H1 (cell line): Measurements from ENCODE around the gene OR4L1. TPM values are rescaled to one million over a fixed set of nuclear protein-coding genes. Genes with fewer than 3 reads are reported as not detected.

Experiments used
- CTCF ChIA-PET: fragments of 300-600 bp; sonication (Branson Sonifier 250); formaldehyde crosslinking; loops from one replicate; lab custom pipeline; 2021; ENCODE audit not compliant: partially characterized antibody; lab: Charles Lee
- POLR2A ChIA-PET: fragments of 300-600 bp; sonication (Branson Sonifier 250); formaldehyde crosslinking; loops from one replicate; lab custom pipeline; 2021; ENCODE audit warnings: inconsistent platforms; ENCODE audit not compliant: partially characterized antibody; lab: Charles Lee
- DNase-seq, 2 experiments: peaks; one replicate each; pipeline versions ENCODE4 v3.0.0 to v3.0.0-alpha.2; 2010 to 2022; ENCODE audit warnings: low spot score in 2 of 2, low read depth in 1 of 2, mixed read lengths in 1 of 2
- FAIRE-seq: peaks from 2 replicates; lab custom pipeline; 2011; peaks lifted over from hg19 to GRCh38; lab: Jason Lieb, UNC
- H2AFZ ChIP-seq: 2 replicates; pipeline ENCODE4 v1.8.1; 2012; ENCODE audit warnings: low read length, inconsistent platforms
- H2AK5ac ChIP-seq: 2 replicates; pipeline ENCODE4 v1.6.1; 2013; ENCODE audit warnings: low read depth, low read length
- H2BK120ac ChIP-seq: replicated peaks from 2 replicates; pipeline ENCODE3; 2013; ENCODE audit warnings: low read depth, low read length, inconsistent platforms
- H2BK12ac ChIP-seq: 2 replicates; pipeline ENCODE4 v1.6.1; 2013; ENCODE audit warnings: low read depth, low read length
- H2BK15ac ChIP-seq: 2 replicates; pipeline ENCODE4 v1.6.1; 2013; ENCODE audit warnings: low read length
- H2BK20ac ChIP-seq: 2 replicates; pipeline ENCODE4 v1.6.1; 2013; ENCODE audit warnings: low read length
- H2BK5ac ChIP-seq: 2 replicates; pipeline ENCODE4 v1.6.1; 2013; ENCODE audit warnings: low read depth, low read length
- H3K14ac ChIP-seq: 2 replicates; pipeline ENCODE4 v1.6.1; 2013; ENCODE audit warnings: inconsistent platforms; ENCODE audit not compliant: insufficient read length
- H3K18ac ChIP-seq: 2 replicates; pipeline ENCODE4 v1.6.1; 2013; ENCODE audit warnings: low read length; ENCODE audit errors: extremely low read depth
- H3K23ac ChIP-seq: 2 replicates; pipeline ENCODE4 v1.6.1; 2013; ENCODE audit warnings: inconsistent platforms; ENCODE audit not compliant: insufficient read length
- H3K23me2 ChIP-seq: 2 replicates; pipeline ENCODE4 v1.6.1; 2013; ENCODE audit warnings: low read depth, low read length
- H3K27ac ChIP-seq: 2 replicates; pipeline ENCODE4 v1.6.1; 2011; ENCODE audit warnings: low read depth, low read length, inconsistent platforms
- H3K27me3 ChIP-seq, 4 experiments: replicated peaks in 1 of 4; 1 replicate in 1 of 4; 2 replicates in 3 of 4; pipeline versions ENCODE4 v1.6.1 to v1.8.1; 2011 to 2013; ENCODE audit warnings: low read length in 3 of 4, mild to moderate bottlenecking in 3 of 4, inconsistent platforms in 2 of 4, mixed read lengths in 2 of 4, moderate library complexity in 1 of 4; ENCODE audit not compliant: control insufficient read depth in 3 of 4, insufficient read depth in 3 of 4; ENCODE audit errors: extremely low read depth in 1 of 4
- H3K36me3 ChIP-seq, 4 experiments: 2 replicates each; pipeline versions ENCODE4 v1.6.1 to v1.8.1; 2011 to 2013; ENCODE audit warnings: mild to moderate bottlenecking in 4 of 4, low read length in 3 of 4, moderate library complexity in 2 of 4, control low read depth in 1 of 4, inconsistent platforms in 1 of 4; ENCODE audit not compliant: insufficient read depth in 4 of 4, control insufficient read depth in 2 of 4
- H3K4ac ChIP-seq: replicated peaks from 2 replicates; pipeline ENCODE3; 2013; ENCODE audit warnings: low read length, low read depth, mixed read lengths, inconsistent platforms; ENCODE audit not compliant: insufficient read length
- H3K4me1 ChIP-seq, 4 experiments: replicated peaks in 1 of 4; 1 replicate in 1 of 4; 2 replicates in 3 of 4; pipeline versions ENCODE4 v1.6.1 to v1.8.1; 2011 to 2013; ENCODE audit warnings: low read length in 3 of 4, inconsistent platforms in 2 of 4, mixed read lengths in 1 of 4; ENCODE audit not compliant: insufficient read depth in 4 of 4, control insufficient read depth in 3 of 4
- H3K4me2 ChIP-seq, 2 experiments: 2 replicates each; pipeline versions ENCODE4 v1.6.1 to v1.8.1; 2011 to 2013; ENCODE audit warnings: low read depth in 2 of 2, low read length in 2 of 2, control low read depth in 1 of 2, inconsistent platforms in 1 of 2, mild to moderate bottlenecking in 1 of 2; ENCODE audit not compliant: insufficient read depth in 1 of 2
- H3K4me3 ChIP-seq, 4 experiments: fragments of 200-600, 300-600 bp in 1 of 4; sonication (generic), shearing (Covaris generic), sonication (Bioruptor Twin) in 1 of 4; 2 replicates each; pipeline versions ENCODE4 v1.5.1 to v1.8.1; 2011 to 2016; ENCODE audit warnings: low read length in 4 of 4, low read depth in 3 of 4, control low read depth in 2 of 4, inconsistent platforms in 2 of 4, mild to moderate bottlenecking in 2 of 4, mixed read lengths in 1 of 4, moderate library complexity in 1 of 4; ENCODE audit not compliant: insufficient read depth in 2 of 4; ENCODE audit errors: extremely low read depth in 1 of 4
- H3K56ac ChIP-seq: replicated peaks from 2 replicates; pipeline ENCODE3; 2013; ENCODE audit warnings: low read depth, mild to moderate bottlenecking, mixed read lengths, low read length, inconsistent platforms; ENCODE audit not compliant: insufficient read length
- H3K79me1 ChIP-seq: 2 replicates; pipeline ENCODE4 v1.6.1; 2013; ENCODE audit warnings: low read depth, low read length, control low read depth
- H3K79me2 ChIP-seq, 2 experiments: 2 replicates each; pipeline versions ENCODE4 v1.6.1 to v1.8.1; 2012 to 2013; ENCODE audit warnings: low read length in 2 of 2, mild to moderate bottlenecking in 2 of 2, inconsistent platforms in 1 of 2; ENCODE audit not compliant: insufficient read depth in 2 of 2, control insufficient read depth in 1 of 2
- H3K9ac ChIP-seq, 4 experiments: replicated peaks in 1 of 4; 1 replicate in 1 of 4; 2 replicates in 3 of 4; pipeline versions ENCODE4 v1.6.1 to v1.8.1; 2011 to 2013; ENCODE audit warnings: low read depth in 3 of 4, low read length in 3 of 4, control low read depth in 2 of 4, mild to moderate bottlenecking in 2 of 4, moderate library complexity in 2 of 4, inconsistent platforms in 1 of 4; ENCODE audit errors: extremely low read depth in 1 of 4
- H3K9me3 ChIP-seq, 2 experiments: 2 replicates each; pipeline versions ENCODE4 v1.6.1 to v1.8.1; 2012 to 2013; ENCODE audit warnings: mild to moderate bottlenecking in 2 of 2, moderate library complexity in 2 of 2, control low read depth in 1 of 2, inconsistent platforms in 1 of 2, low read depth in 1 of 2, low read length in 1 of 2, mixed read lengths in 1 of 2; ENCODE audit not compliant: insufficient read depth in 2 of 2
- H4K20me1 ChIP-seq, 2 experiments: replicated peaks in 1 of 2; 2 replicates each; pipeline versions ENCODE3 to v1.8.1; 2011 to 2013; ENCODE audit warnings: inconsistent platforms in 2 of 2, low read length in 2 of 2, mild to moderate bottlenecking in 1 of 2; ENCODE audit not compliant: insufficient read depth in 2 of 2, control insufficient read depth in 1 of 2
- H4K5ac ChIP-seq: 2 replicates; pipeline ENCODE4 v1.6.1; 2013; ENCODE audit warnings: low read length, low read depth, mixed read lengths, inconsistent platforms; ENCODE audit not compliant: insufficient read length
- H4K8ac ChIP-seq: 2 replicates; pipeline ENCODE4 v1.8.0; 2013; ENCODE audit warnings: mild to moderate bottlenecking, moderate library complexity, low read length, inconsistent platforms; ENCODE audit not compliant: insufficient read depth; ENCODE audit errors: extremely low read depth
- H4K91ac ChIP-seq: replicated peaks from 2 replicates; pipeline ENCODE3; 2013; ENCODE audit warnings: low read length, mixed read lengths, inconsistent platforms; ENCODE audit not compliant: insufficient read length
- ATF2 ChIP-seq: IDR thresholded peaks from 2 replicates; pipeline ENCODE4 v1.6.1; 2012; ENCODE audit warnings: low read length, inconsistent platforms
- BCL11A ChIP-seq, 2 experiments: IDR thresholded peaks; one replicate each; pipeline ENCODE4 v1.6.1; 2011; ENCODE audit warnings: low read depth in 2 of 2, low read length in 2 of 2, mild to moderate bottlenecking in 2 of 2
- CHD1 ChIP-seq: IDR thresholded peaks from 2 replicates; pipeline ENCODE4 v1.6.1; 2012; ENCODE audit warnings: low read depth, low read length, improper control_type of control experiment
- GABPA ChIP-seq: IDR thresholded peaks from 2 replicates; pipeline ENCODE4 v1.6.1; 2011; ENCODE audit warnings: mild to moderate bottlenecking, low read length, moderate library complexity, borderline replicate concordance; ENCODE audit not compliant: insufficient read depth
- HDAC6 ChIP-seq: IDR thresholded peaks from one replicate; pipeline ENCODE4 v1.7.1; 2012; ENCODE audit warnings: low read depth, mild to moderate bottlenecking, inconsistent platforms, low read length, moderate library complexity
- JUN ChIP-seq: IDR thresholded peaks from 2 replicates; pipeline ENCODE4 v1.6.1; 2011; ENCODE audit warnings: low read depth, mild to moderate bottlenecking, improper control_type of control experiment, low read length
- KDM1A ChIP-seq: fragments of 200-600, 300-600 bp; sonication (generic); IDR thresholded peaks from 2 replicates; pipeline ENCODE4 v1.7.1; 2016; ENCODE audit warnings: mild to moderate bottlenecking, low read length, borderline replicate concordance
- NRF1 ChIP-seq: IDR thresholded peaks from 2 replicates; pipeline ENCODE4 v1.6.1; 2011; ENCODE audit warnings: mild to moderate bottlenecking, low read depth, low read length, improper control_type of control experiment
- TAF7 ChIP-seq: optimal IDR thresholded peaks from 2 replicates; pipeline ENCODE3; 2011; ENCODE audit warnings: low read depth, mild to moderate bottlenecking, inconsistent platforms, low read length, moderate library complexity, borderline replicate concordance
- TEAD4 ChIP-seq: IDR thresholded peaks from 2 replicates; pipeline ENCODE4 v1.6.1; 2012; ENCODE audit warnings: low read depth, low read length, inconsistent platforms, mixed read lengths
- USF2 ChIP-seq: IDR thresholded peaks from 2 replicates; pipeline ENCODE4 v1.6.1; 2011; ENCODE audit warnings: low read length, improper control_type of control experiment
- ZNF274 ChIP-seq: IDR thresholded peaks from 2 replicates; pipeline ENCODE4 v1.7.0; 2012; ENCODE audit warnings: low read length, borderline replicate concordance; ENCODE audit errors: extremely low read depth
- WGBS, 2 experiments: shearing (Covaris generic) in 1 of 2; methylation state at CpG; one replicate each; pipeline versions ENCODE4 v1.1.6 to v1.1.7; 2013 to 2015; ENCODE audit warnings: low lambda C conversion rate in 2 of 2, mixed read lengths in 2 of 2, inconsistent platforms in 1 of 2, low coverage in 1 of 2, missing lambda C conversion rate in 1 of 2; ENCODE audit not compliant: insufficient replicate concordance in 2 of 2, insufficient coverage in 1 of 2, insufficient read length in 1 of 2; ENCODE audit errors: extremely low coverage in 1 of 2, missing lambda C conversion rate in 1 of 2; 5-methylcytosine and 5-hydroxymethylcytosine counted together
- polyA plus RNA-seq, 7 experiments: library from polyadenylated mRNA; depleted of rRNA in 3 of 7; stranded (reverse) in 5 of 7; unstranded in 2 of 7; fragments of >200 nt in 5 of 7; fragments of 200-250 nt in 2 of 7; gene quantifications; 1 replicate in 5 of 7; 2 replicates in 1 of 7; 4 replicates in 1 of 7; pipeline versions ENCODE4 v1.2.1 to v1.2.3, GENCODE V29; 2011 to 2013; ENCODE audit warnings: missing spikeins in 2 of 7, mixed read lengths in 2 of 7
- total RNA-seq: library from RNA; stranded (reverse); fragmentation: NEBNext Ultra II Directional; extraction: Animal tissue kit (Norgen Biotek cat#: 25700); gene quantifications from 2 replicates; pipeline ENCODE4 v1.2.1, GENCODE V29; 2021

OR4L1 gene
- total and polyA plus RNA-seq, 2 of the 8 experiments (the other 6 are each of a cell fraction or from before 2014, with no cell fraction given), result not detected

- ChIA-PET CTCF (no interaction called here), POLR2A (no interaction called here)
- no peak within 1 kb of the TSS for H3K4me3 ChIP-seq
- no peak within 1 kb of the TSS for H3K27ac ChIP-seq
- DNase-seq, result no peak
- no peak within 1 kb of the TSS for H3K9ac ChIP-seq
- H3K9me3 ChIP-seq, result peaks cover 33 to 41% of the 10 kb centered on the region in 2 experiments
- no peaks in the 10 kb centered on the region for H3K79me1 ChIP-seq
- no peaks in the 10 kb centered on the region for H3K4me1 ChIP-seq
- H4K5ac ChIP-seq, result no peak within 1 kb of the TSS
- no peak within 1 kb of the TSS for H4K8ac ChIP-seq
- no peak within 1 kb of the TSS for H3K23ac ChIP-seq
- H2BK15ac ChIP-seq, result no peak within 1 kb of the TSS
- no peaks in the 10 kb centered on the region; a peak in 1 of 8 replicates for H3K36me3 ChIP-seq
- H2AFZ ChIP-seq, result no peak within 1 kb of the TSS
- H2BK120ac ChIP-seq, result no peak within 1 kb of the TSS
- H3K4me2 ChIP-seq, result no peak within 1 kb of the TSS
- H2BK5ac ChIP-seq, result no peak within 1 kb of the TSS
- H3K79me2 ChIP-seq, result no peaks in the 10 kb centered on the region
- no peak for FAIRE-seq
- H3K14ac ChIP-seq, result no peak within 1 kb of the TSS
- no peak within 1 kb of the TSS for H3K4ac ChIP-seq
- no peak within 1 kb of the TSS for H2BK12ac ChIP-seq
- H4K20me1 ChIP-seq, result no peaks in the 10 kb centered on the region
- H3K27me3 ChIP-seq, result no peaks in the 10 kb centered on the region
- no peak within 1 kb of the TSS for H2AK5ac ChIP-seq
- H4K91ac ChIP-seq, result no peak within 1 kb of the TSS
- H2BK20ac ChIP-seq, result no peak within 1 kb of the TSS
- H3K56ac ChIP-seq, result no peak within 1 kb of the TSS
- no peak within 1 kb of the TSS for H3K18ac ChIP-seq
- H3K23me2 ChIP-seq, result no peaks in the 10 kb centered on the region
- WGBS, 2 experiments, result 89% methylated on average over 4 of the region's 4 CpGs; no CpG with 5 or more reads in 1 of the 2 experiments
- no peak for TF ChIP-seq NRF1
- TF ChIP-seq TAF7, result no peak
- no peak for TF ChIP-seq GABPA
- no peak for TF ChIP-seq CHD1
- no peak for TF ChIP-seq USF2
- no peak for TF ChIP-seq BCL11A (IDR thresholded peaks at IDR 0.05; ENCODE audit: low read depth in 2 of 2, low read length in 2 of 2)
- no peak for TF ChIP-seq ZNF274
- TF ChIP-seq HDAC6, result no peak
- no peak for TF ChIP-seq TEAD4
- no peak for TF ChIP-seq ATF2
- TF ChIP-seq JUN, result no peak
- TF ChIP-seq KDM1A, result no peak
These were observed 23.9 kb upstream of the OR4L1 start, which contains the start of gene OR4K13 for GRCh38 chr14:20035938-20036337. Gene OR4K13 (minus strand): TSS chr14:20036038. CDS start chr14:20034758, 1,280 bp downstream.
